Dendritic cell treated with granulocyte-macrophage colony-stimulating factor and Interleukin-4, amounts not matched to agents 40 ng/mL and 50 ng/mL, for 4 days (primary cell): Measurements from ENCODE around the gene MAP7D3.

ENCODE experiments used
- H3K27ac Mint-ChIP-seq: one replicate; pipeline ENCODE4 v1.8.0; 2022; ENCODE audit warnings: mild to moderate bottlenecking, mixed read lengths
- H3K27me3 Mint-ChIP-seq: one replicate; pipeline ENCODE4 v1.8.0; 2022; ENCODE audit warnings: mild to moderate bottlenecking, mixed read lengths
- H3K36me3 Mint-ChIP-seq: one replicate; pipeline ENCODE4 v1.8.0; 2022; ENCODE audit warnings: low read depth, mixed read lengths
- H3K4me1 Mint-ChIP-seq: one replicate; pipeline ENCODE4 v1.8.0; 2022; ENCODE audit warnings: low read depth, mixed read lengths
- H3K4me3 Mint-ChIP-seq: one replicate; pipeline ENCODE4 v1.8.0; 2022; ENCODE audit warnings: mild to moderate bottlenecking, moderate library complexity, mixed read lengths
- H3K9me3 Mint-ChIP-seq: one replicate; pipeline ENCODE4 v1.8.0; 2022; ENCODE audit warnings: mixed read lengths
- intact Hi-C: fragments of 100-400 bp; cut with micrococcal nuclease; formaldehyde crosslinking; loops from one replicate; pipeline ENCODE4 v1.15.0; 2022

The MAP7D3 gene

GRCh38 chrX:136227948-136228838, 23.0 kb downstream of the MAP7D3 start:
- intact Hi-C loops: no loop called here
- Mint-ChIP-seq H3K36me3 (peaks cover 59% of the 10 kb centered on the region), H3K4me1 (no peaks in the 10 kb centered on the region), H3K4me3 (no peak overlapping the region), H3K27ac (no peak overlapping the region), H3K9me3 (no peaks in the 10 kb centered on the region), H3K27me3 (no peaks in the 10 kb centered on the region)

DNA sequence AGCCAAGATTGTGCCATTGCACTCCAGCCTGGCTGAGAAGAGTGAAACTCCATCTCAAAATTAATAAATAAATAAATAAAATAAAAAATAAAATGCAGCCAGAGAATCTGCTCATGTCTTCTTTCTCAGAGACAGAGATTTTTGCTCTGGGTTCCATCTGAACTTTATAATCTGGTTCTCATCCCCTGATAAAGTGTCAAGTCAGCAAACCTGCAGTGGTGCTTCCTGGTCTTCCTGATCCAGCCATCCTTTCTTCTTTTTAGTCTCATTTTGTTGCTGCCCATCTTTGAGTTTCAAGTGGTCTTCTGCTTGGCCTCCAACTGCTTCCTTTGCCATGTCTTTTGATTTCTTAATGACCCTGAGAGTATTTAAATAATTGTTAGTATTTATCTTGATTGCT, 24.1 kb downstream of the MAP7D3 start:
- no peaks in the 10 kb centered on the region for H3K9me3 Mint-ChIP-seq
- no peak overlapping the region for H3K4me3 Mint-ChIP-seq
- H3K4me1 Mint-ChIP-seq: no peaks in the 10 kb centered on the region
- intact Hi-C loops: no loop called here
- H3K36me3 Mint-ChIP-seq: peaks cover 54% of the 10 kb centered on the region
- H3K27ac Mint-ChIP-seq: no peak overlapping the region
- H3K27me3 Mint-ChIP-seq: no peaks in the 10 kb centered on the region

DNA sequence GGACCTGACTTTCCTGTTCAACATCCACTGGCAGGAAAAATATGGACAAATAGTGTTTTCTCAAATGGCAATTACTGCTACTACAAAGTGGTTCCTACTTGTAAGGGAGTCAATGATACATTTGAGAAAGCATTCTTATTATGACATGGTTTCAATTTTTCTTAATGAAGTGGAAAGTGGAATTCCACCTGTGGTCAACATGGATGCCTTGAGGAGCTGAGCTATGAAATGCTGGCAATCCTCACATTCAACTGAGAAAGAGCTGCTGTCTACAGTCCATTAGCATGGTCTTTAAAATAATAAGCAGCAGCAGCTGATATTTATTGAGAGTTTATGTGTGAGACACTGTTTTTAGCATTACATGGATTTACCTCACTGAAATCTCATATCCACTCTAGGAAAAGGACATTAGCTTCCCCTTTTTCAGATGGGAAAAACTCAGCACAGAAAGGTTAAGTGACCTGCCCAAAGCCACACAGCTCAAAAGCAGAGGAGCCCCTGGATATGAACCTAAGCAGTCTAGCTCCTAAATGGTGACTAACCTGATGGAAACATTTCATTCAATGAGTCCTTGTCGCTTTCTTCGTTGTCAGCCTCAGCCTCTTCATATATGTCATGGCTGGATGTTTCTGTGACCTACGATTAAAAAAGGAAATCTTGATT, 29.2 kb downstream of the MAP7D3 start:
- no peaks in the 10 kb centered on the region for H3K4me1 Mint-ChIP-seq
- no peak overlapping the region for H3K27ac Mint-ChIP-seq
- intact Hi-C loops: no loop called here
- no peaks in the 10 kb centered on the region for H3K9me3 Mint-ChIP-seq
- H3K4me3 Mint-ChIP-seq: no peak overlapping the region
- no peaks in the 10 kb centered on the region for H3K27me3 Mint-ChIP-seq
- H3K36me3 Mint-ChIP-seq: peaks cover 73% of the 10 kb centered on the region

DNA sequence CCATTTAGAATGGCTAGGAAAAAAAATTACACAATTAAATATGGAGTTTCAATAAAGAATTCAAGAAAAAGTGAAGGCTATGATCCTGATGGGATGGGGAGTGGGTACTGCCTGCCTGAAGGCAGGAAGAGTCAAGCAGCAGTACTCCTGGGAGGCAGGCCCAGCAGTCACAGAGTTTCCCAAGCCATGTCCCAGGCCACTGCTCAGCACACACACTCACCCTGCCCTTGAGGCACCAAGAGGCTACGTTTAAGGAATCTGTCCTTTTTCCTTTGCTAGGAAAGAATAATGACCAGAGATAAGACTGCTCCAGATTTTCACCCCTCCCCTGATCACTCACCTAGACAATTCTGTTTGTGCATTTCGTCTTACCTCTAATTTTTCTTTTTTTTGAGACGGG, 30.2 kb downstream of the MAP7D3 start:
- intact Hi-C loops: no loop called here
- Mint-ChIP-seq H3K27ac (no peak overlapping the region), H3K27me3 (no peaks in the 10 kb centered on the region), H3K9me3 (no peaks in the 10 kb centered on the region), H3K36me3 (peaks cover 65% of the 10 kb centered on the region), H3K4me1 (no peaks in the 10 kb centered on the region), H3K4me3 (no peak overlapping the region)

DNA sequence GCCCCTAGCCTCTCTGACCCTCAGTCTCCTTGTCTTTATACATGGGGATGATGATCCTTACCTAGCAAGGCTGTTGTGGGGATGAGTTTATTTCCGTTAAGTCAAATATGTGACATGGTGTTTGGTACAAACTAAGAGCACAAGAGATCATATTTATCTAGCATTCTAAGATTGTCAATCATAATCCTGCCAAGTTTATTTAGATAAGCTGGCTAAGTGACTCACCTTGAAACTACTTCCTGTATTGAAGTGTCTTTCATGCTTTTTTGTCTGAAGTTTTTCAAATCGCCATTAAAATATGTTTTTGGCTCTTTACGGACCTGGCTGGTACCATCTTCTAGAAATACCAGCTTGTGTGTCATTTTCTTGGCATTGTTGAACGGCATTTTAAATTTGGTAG, 30.7 kb downstream of the MAP7D3 start:
- H3K9me3 Mint-ChIP-seq: no peaks in the 10 kb centered on the region
- no peak overlapping the region for H3K27ac Mint-ChIP-seq
- intact Hi-C loops: no loop called here
- no peaks in the 10 kb centered on the region for H3K4me1 Mint-ChIP-seq
- no peaks in the 10 kb centered on the region for H3K27me3 Mint-ChIP-seq
- no peak overlapping the region for H3K4me3 Mint-ChIP-seq
- peaks cover 61% of the 10 kb centered on the region for H3K36me3 Mint-ChIP-seq

DNA sequence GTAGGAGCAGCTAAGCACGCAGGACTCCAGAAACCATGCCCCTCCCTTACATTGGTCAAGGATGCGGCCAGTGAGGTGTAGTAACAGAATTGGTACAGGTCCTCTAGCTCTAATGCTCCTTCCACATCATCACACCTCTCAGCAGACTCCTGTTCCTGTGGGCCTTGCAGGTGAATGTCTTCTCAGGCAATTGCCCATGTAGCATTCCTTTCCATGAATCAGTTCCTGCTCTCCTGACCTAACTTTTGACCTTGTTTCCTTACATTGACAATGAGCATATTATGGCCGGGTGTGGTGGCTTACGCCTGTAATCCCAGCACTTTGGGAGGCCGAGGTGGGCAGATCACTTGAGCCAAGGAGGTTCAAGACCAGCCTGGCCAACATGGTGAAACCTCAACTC, 31.3 kb downstream of the MAP7D3 start:
- Mint-ChIP-seq H3K4me3 (no peak overlapping the region), H3K9me3 (no peaks in the 10 kb centered on the region), H3K27ac (no peak overlapping the region), H3K27me3 (no peaks in the 10 kb centered on the region), H3K4me1 (no peaks in the 10 kb centered on the region), H3K36me3 (peaks cover 61% of the 10 kb centered on the region)
- intact Hi-C loops: no loop called here

DNA sequence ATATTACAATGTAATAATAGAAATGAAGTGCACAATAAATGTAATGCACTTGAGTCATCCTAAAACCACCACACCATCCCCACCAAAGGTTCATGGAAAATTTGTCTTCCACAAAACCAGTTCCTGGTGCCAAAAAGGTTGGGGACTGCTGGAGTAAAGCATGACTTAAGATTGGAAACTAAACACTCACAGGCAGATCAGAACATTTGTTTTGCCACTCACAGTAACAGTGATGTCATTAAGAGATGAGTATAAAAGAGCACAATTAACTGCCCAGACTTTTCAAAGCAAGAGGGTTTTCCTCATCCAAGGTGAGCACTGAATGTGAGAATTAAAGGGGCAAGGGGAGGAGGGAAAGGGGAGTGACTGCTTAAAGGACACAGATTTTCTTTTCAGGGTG, 35.6 kb downstream of the MAP7D3 start:
- intact Hi-C loops: no loop called here
- no peaks in the 10 kb centered on the region for H3K27me3 Mint-ChIP-seq
- H3K9me3 Mint-ChIP-seq: no peaks in the 10 kb centered on the region
- no peak overlapping the region for H3K4me3 Mint-ChIP-seq
- H3K4me1 Mint-ChIP-seq: peaks cover 2% of the 10 kb centered on the region
- H3K36me3 Mint-ChIP-seq: peaks cover 36% of the 10 kb centered on the region
- H3K27ac Mint-ChIP-seq: no peak overlapping the region

DNA sequence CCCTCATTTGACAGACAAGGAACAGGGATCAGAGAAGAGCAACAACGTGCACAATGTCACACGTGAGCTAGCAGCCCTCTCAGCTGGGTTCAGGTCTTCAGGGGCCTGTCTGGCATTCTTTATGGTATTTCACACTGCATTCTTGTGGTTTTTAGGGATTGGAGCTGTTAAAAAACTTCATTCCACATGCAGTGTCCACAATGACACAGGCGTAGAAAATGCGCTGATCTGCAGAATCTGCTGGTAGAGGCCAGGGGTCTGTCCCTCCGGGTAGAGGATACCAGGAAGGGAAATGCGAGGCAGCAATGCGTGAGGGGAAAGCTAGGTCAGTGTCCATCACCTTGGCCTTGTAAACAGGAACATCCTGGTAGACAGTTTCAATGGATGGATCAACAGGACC, 36.6 kb downstream of the MAP7D3 start:
- Mint-ChIP-seq H3K27ac (no peak overlapping the region), H3K36me3 (peaks cover 28% of the 10 kb centered on the region), H3K9me3 (no peaks in the 10 kb centered on the region), H3K4me1 (peaks cover 12% of the 10 kb centered on the region), H3K4me3 (no peak overlapping the region), H3K27me3 (no peaks in the 10 kb centered on the region)
- intact Hi-C loops: no loop called here

- Mint-ChIP-seq H3K27me3 (no peaks in the 10 kb centered on the region), H3K36me3 (peaks cover 12% of the 10 kb centered on the region), H3K4me1 (peaks cover 15% of the 10 kb centered on the region), H3K9me3 (no peaks in the 10 kb centered on the region), H3K4me3 (no peak overlapping the region), H3K27ac (no peak overlapping the region)
- intact Hi-C loops: no loop called here
Measured at GRCh38 chrX:136212557-136213111, 38.6 kb downstream of the MAP7D3 start.

GRCh38 chrX:136211766-136212556, 39.2 kb downstream of the MAP7D3 start:
- H3K27ac Mint-ChIP-seq: no peak overlapping the region
- H3K4me1 Mint-ChIP-seq: peaks cover 15% of the 10 kb centered on the region
- H3K36me3 Mint-ChIP-seq: peaks cover 12% of the 10 kb centered on the region
- intact Hi-C loops: no loop called here
- H3K27me3 Mint-ChIP-seq: no peaks in the 10 kb centered on the region
- H3K9me3 Mint-ChIP-seq: no peaks in the 10 kb centered on the region
- no peak overlapping the region for H3K4me3 Mint-ChIP-seq

DNA sequence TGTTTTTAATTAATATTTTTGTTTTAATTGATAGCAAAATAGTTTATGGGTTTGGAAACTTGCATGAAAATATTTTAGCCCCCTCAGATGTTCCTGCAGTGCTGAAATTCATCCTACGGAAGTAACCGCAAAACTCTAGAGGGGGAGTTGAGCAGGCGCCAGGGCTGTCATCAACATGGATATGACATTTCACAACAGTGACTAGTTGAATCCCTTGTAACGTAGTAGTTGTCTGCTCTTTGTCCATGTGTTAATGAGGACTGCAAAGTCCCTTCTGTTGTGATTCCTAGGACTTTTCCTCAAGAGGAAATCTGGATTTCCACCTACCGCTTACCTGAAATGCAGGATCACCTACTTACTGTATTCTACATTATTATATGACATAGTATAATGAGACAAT, 40.4 kb downstream of the MAP7D3 start:
- peaks cover 12% of the 10 kb centered on the region for H3K36me3 Mint-ChIP-seq
- peaks cover 15% of the 10 kb centered on the region for H3K4me1 Mint-ChIP-seq
- no peaks in the 10 kb centered on the region for H3K9me3 Mint-ChIP-seq
- H3K4me3 Mint-ChIP-seq: no peak overlapping the region
- intact Hi-C loops: no loop called here
- H3K27me3 Mint-ChIP-seq: no peaks in the 10 kb centered on the region
- H3K27ac Mint-ChIP-seq: no peak overlapping the region

DNA sequence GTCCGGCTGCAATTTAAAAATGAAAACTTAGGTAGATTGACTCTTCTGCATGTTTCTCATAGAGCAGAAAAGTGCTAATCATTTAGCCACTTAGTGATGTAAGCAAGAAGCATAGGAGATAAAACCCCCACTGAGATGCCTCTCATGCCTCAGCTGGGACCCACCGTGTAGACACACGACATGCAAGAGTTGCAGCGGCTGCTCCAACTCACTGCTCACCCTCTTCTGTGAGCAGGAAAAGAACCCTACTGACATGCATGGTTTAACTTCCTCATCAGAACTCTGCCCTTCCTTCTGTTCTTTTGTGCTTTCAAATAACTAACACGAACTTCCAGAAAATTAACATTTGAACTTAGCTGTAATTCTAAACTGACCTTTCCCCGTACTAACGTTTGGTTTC, 41.0 kb downstream of the MAP7D3 start:
- peaks cover 15% of the 10 kb centered on the region for H3K4me1 Mint-ChIP-seq
- intact Hi-C loops: no loop called here
- H3K36me3 Mint-ChIP-seq: peaks cover 12% of the 10 kb centered on the region
- H3K27ac Mint-ChIP-seq: no peak overlapping the region
- H3K9me3 Mint-ChIP-seq: no peaks in the 10 kb centered on the region
- peak overlapping the region; percentile 6 for H3K4me3 Mint-ChIP-seq
- no peaks in the 10 kb centered on the region for H3K27me3 Mint-ChIP-seq

DNA sequence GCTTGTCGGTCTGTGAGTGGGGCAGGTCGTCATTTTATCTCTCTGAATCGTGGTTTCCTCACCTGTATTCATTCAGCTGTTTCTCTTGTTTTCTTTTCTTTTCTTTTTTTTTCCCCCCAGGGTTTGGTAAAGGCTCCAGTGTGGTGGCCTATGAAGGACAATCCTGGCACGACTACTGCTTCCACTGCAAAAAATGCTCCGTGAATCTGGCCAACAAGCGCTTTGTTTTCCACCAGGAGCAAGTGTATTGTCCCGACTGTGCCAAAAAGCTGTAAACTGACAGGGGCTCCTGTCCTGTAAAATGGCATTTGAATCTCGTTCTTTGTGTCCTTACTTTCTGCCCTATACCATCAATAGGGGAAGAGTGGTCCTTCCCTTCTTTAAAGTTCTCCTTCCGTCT, 41.4 kb downstream of the MAP7D3 start:
- intact Hi-C loops: no loop called here
- Mint-ChIP-seq H3K27ac (no peak overlapping the region), H3K4me3 (no peak overlapping the region)

More for the DNA sequence above, 41.4 kb downstream of the MAP7D3 start:
- no peaks in the 10 kb centered on the region for H3K9me3 Mint-ChIP-seq
- no peaks in the 10 kb centered on the region for H3K27me3 Mint-ChIP-seq
- H3K4me1 Mint-ChIP-seq: peaks cover 15% of the 10 kb centered on the region
- peaks cover 7% of the 10 kb centered on the region for H3K36me3 Mint-ChIP-seq
